HepG2 (cell line): ENCODE measurements around the gene MCMBP. TPM values are rescaled to one million over a fixed set of nuclear protein-coding genes. Genes with fewer than 3 reads are reported as not detected.
A peak's percentile ranks its signal among the peaks of the same experiment; 100 is the strongest.

Experiments used
- ATAC-seq: fragments of 200-7000 bp; cut with Tn5 transposase; 3 replicates; pipeline ENCODE4 v1.9.1; 2020; ENCODE audit warnings: mild to moderate bottlenecking, moderate library complexity
- BruUV-seq: library from RNA; stranded (reverse); fragments of 400-500 nt; replicated peaks from 2 replicates; lab custom pipeline; 2021; lab: Mats Ljungman, UMichigan
- CTCF ChIA-PET: fragments of 300-600 bp; formaldehyde crosslinking; extraction: SDS; loops from one replicate; lab custom pipeline; 2021; ENCODE audit warnings: low total read pairs, inconsistent platforms, low intra/inter-chr PET ratio; lab: Yijun Ruan, JAX
- POLR2A ChIA-PET: fragments of 350-600 bp; sonication (Branson Sonifier 250); formaldehyde crosslinking; loops from one replicate; lab custom pipeline; 2020; ENCODE audit warnings: antibody characterized with exemption, inconsistent platforms; lab: Yijun Ruan, JAX
- DNase-seq: peaks from one replicate; pipeline ENCODE4 v3.0.0-alpha.2; 2015; ENCODE audit warnings: low spot score
- FAIRE-seq: peaks from 3 replicates; lab custom pipeline; 2011; peaks lifted over from hg19 to GRCh38; lab: Jason Lieb, UNC
- H2AFZ ChIP-seq: one replicate; pipeline ENCODE4 v1.6.1; 2011; ENCODE audit warnings: low read length, inconsistent platforms
- H3K27ac ChIP-seq: fragments of 300-600 bp; 3 replicates; pipeline ENCODE4 v1.8.0; 2011; ENCODE audit warnings: mixed run types, mild to moderate bottlenecking, mixed read lengths, low read length, inconsistent platforms; ENCODE audit not compliant: insufficient read depth; ENCODE audit errors: extremely low read length
- H3K27me3 ChIP-seq, 2 experiments: fragments of 200-600 bp in 1 of 2; 2 replicates in 1 of 2; 3 replicates in 1 of 2; pipeline versions ENCODE4 v1.6.0 to v1.8.0; 2011; ENCODE audit warnings: low read length in 2 of 2, mild to moderate bottlenecking in 2 of 2, moderate library complexity in 2 of 2, inconsistent platforms in 1 of 2; ENCODE audit not compliant: insufficient read depth in 2 of 2, control insufficient read depth in 1 of 2
- H3K36me3 ChIP-seq, 2 experiments: fragments of 200-600 bp in 1 of 2; replicated peaks in 1 of 2; 2 replicates in 1 of 2; 3 replicates in 1 of 2; pipeline versions ENCODE4 v1.5.1 to v1.8.0; 2011; ENCODE audit warnings: low read length in 2 of 2, inconsistent platforms in 1 of 2; ENCODE audit not compliant: insufficient read depth in 2 of 2, control insufficient read depth in 1 of 2
- H3K4me1 ChIP-seq: 2 replicates; pipeline ENCODE4 v1.5.1; 2012; ENCODE audit warnings: low read length, inconsistent platforms; ENCODE audit not compliant: insufficient read depth
- H3K4me2 ChIP-seq: 2 replicates; pipeline ENCODE4 v1.6.0; 2011; ENCODE audit warnings: low read depth, low read length, inconsistent platforms
- H3K4me3 ChIP-seq, 3 experiments: fragments of 200-600 bp in 1 of 3; sonication (generic), shearing (Covaris generic) in 1 of 3; replicated peaks in 1 of 3; 2 replicates each; pipeline ENCODE4 v1.5.1; 2011 to 2016; ENCODE audit warnings: low read length in 3 of 3, inconsistent platforms in 2 of 3, low read depth in 2 of 3, mild to moderate bottlenecking in 2 of 3, control low read depth in 1 of 3, mixed read lengths in 1 of 3; ENCODE audit not compliant: insufficient read depth in 1 of 3
- H3K79me2 ChIP-seq: one replicate; pipeline ENCODE4 v1.6.1; 2011; ENCODE audit warnings: low read length, inconsistent platforms; ENCODE audit not compliant: insufficient read depth
- H3K9ac ChIP-seq: 2 replicates; pipeline ENCODE4 v1.6.0; 2011; ENCODE audit warnings: mild to moderate bottlenecking, low read depth, low read length, inconsistent platforms; ENCODE audit not compliant: insufficient read depth
- H3K9me3 ChIP-seq: 2 replicates; pipeline ENCODE4 v1.5.1; 2012; ENCODE audit warnings: mild to moderate bottlenecking, low read length
- H4K20me1 ChIP-seq: 2 replicates; pipeline ENCODE4 v1.6.0; 2011; ENCODE audit warnings: inconsistent platforms, mild to moderate bottlenecking, low read length, moderate library complexity; ENCODE audit not compliant: insufficient read depth
- AHR ChIP-seq: IDR thresholded peaks from 2 replicates; pipeline ENCODE4 v1.6.1; 2018; ENCODE audit warnings: missing genetic modification reagents, missing compliant biosample characterization
- ATF6 ChIP-seq: sonication (generic); formaldehyde crosslinking; conservative IDR thresholded peaks from 2 replicates; pipeline ENCODE4 v1.4.0; 2020; ENCODE audit warnings: missing genetic modification reagents
- ATF7-NPFF ChIP-seq: sonication (generic); formaldehyde crosslinking; IDR thresholded peaks from 2 replicates; pipeline ENCODE4 v1.8.1; 2023; ENCODE audit warnings: mild to moderate bottlenecking, low read depth, missing genetic modification reagents, moderate library complexity
- ELF4 ChIP-seq: sonication (generic); formaldehyde crosslinking; IDR thresholded peaks from 2 replicates; pipeline ENCODE4 v1.5.0; 2020; ENCODE audit warnings: missing genetic modification reagents, mild to moderate bottlenecking, moderate library complexity, borderline replicate concordance
- FOXA1 ChIP-seq, 2 experiments: fragments of 450-650 bp in 1 of 2; sonication (generic) in 1 of 2; formaldehyde crosslinking in 1 of 2; IDR thresholded peaks; 2 replicates each; pipeline versions ENCODE4 v1.4.0 to v1.6.1; 2016 to 2020; ENCODE audit warnings: missing genetic modification reagents in 1 of 2
- FOXC1 ChIP-seq: sonication (generic); formaldehyde crosslinking; IDR thresholded peaks from 2 replicates; pipeline ENCODE4 v1.8.0; 2022; ENCODE audit warnings: mild to moderate bottlenecking, missing genetic modification reagents, borderline replicate concordance
- KLF12 ChIP-seq: sonication (generic); formaldehyde crosslinking; IDR thresholded peaks from 2 replicates; pipeline ENCODE4 v1.4.0; 2020; ENCODE audit warnings: missing genetic modification reagents, borderline replicate concordance
- NFE2L2 ChIP-seq: fragments of 150-350 bp; IDR thresholded peaks from 2 replicates; pipeline ENCODE4 v1.6.1; 2014; ENCODE audit warnings: low read length
- RFX3 ChIP-seq: IDR thresholded peaks from 2 replicates; pipeline ENCODE4 v1.6.1; 2016; ENCODE audit warnings: missing biosample characterization, missing genetic modification reagents
- SMAD9 ChIP-seq: sonication (generic); formaldehyde crosslinking; IDR thresholded peaks from 2 replicates; pipeline ENCODE4 v1.5.1; 2020; ENCODE audit warnings: mild to moderate bottlenecking, missing genetic modification reagents
- STAG1 ChIP-seq: sonication (generic); formaldehyde crosslinking; IDR thresholded peaks from 2 replicates; pipeline ENCODE4 v1.4.0; 2020; ENCODE audit warnings: missing genetic modification reagents
- THAP11 ChIP-seq: IDR thresholded peaks from 2 replicates; pipeline ENCODE4 v1.6.1; 2016; ENCODE audit warnings: missing biosample characterization, missing genetic modification reagents
- XRCC5 ChIP-seq: fragments of 200-400 bp; formaldehyde crosslinking; optimal IDR thresholded peaks from 2 replicates; pipeline ENCODE3; 2017; ENCODE audit warnings: mild to moderate bottlenecking, low read length
- ZBTB2 ChIP-seq: sonication (generic); formaldehyde crosslinking; IDR thresholded peaks from 2 replicates; pipeline ENCODE4 v1.8.0; 2022; ENCODE audit warnings: low read depth, missing genetic modification reagents
- ZNF274 ChIP-seq: sonication (generic); formaldehyde crosslinking; IDR thresholded peaks from 2 replicates; pipeline ENCODE4 v1.5.1; 2020; ENCODE audit warnings: mild to moderate bottlenecking, missing genetic modification reagents
- ZNF550 ChIP-seq: sonication (generic); formaldehyde crosslinking; IDR thresholded peaks from 2 replicates; pipeline ENCODE4 v1.4.0; 2020; ENCODE audit warnings: mild to moderate bottlenecking, missing genetic modification reagents, borderline replicate concordance
- ZNF703 ChIP-seq: sonication (generic); formaldehyde crosslinking; IDR thresholded peaks from 2 replicates; pipeline ENCODE4 v1.5.1; 2020; ENCODE audit warnings: missing genetic modification reagents, mild to moderate bottlenecking, moderate library complexity, borderline replicate concordance
- ZNF839 ChIP-seq: sonication (generic); formaldehyde crosslinking; IDR thresholded peaks from 2 replicates; pipeline ENCODE4 v1.4.0; 2020; ENCODE audit warnings: missing genetic modification reagents, mild to moderate bottlenecking, borderline replicate concordance
- WGBS: methylation state at CpG from one replicate; pipeline ENCODE4 v1.1.6; 2017; ENCODE audit warnings: low lambda C conversion rate; 5-methylcytosine and 5-hydroxymethylcytosine counted together
- in situ Hi-C: cut with HindIII; loops from 2 replicates; pipeline ENCODE4 v1.10.0; 2017; ENCODE audit warnings: low pct_unique_long_range_greater_than_20kb; ENCODE audit not compliant: extremely low pct_ligation_motif_present
- intact Hi-C: fragments of 100-400 bp; cut with micrococcal nuclease; formaldehyde crosslinking; loops from one replicate; pipeline ENCODE4 v1.10.0; 2022; ENCODE audit not compliant: unreplicated experiment
- polyA plus RNA-seq, 8 experiments: library from polyadenylated mRNA; depleted of rRNA in 3 of 8; stranded (reverse) in 7 of 8; unstranded in 1 of 8; fragments of >200 nt; fragmentation: Illumina TruSeq in 4 of 8; extraction: Trizol in 4 of 8; gene quantifications; 2 replicates each; pipeline versions ENCODE4 v1.2.1 to v1.2.3, GENCODE V29; 2011 to 2016; ENCODE audit warnings: low read depth in 4 of 8, missing spikeins in 1 of 8, mixed read lengths in 1 of 8; ENCODE audit not compliant: insufficient read depth in 1 of 8
- total RNA-seq, 5 experiments: library from RNA; depleted of rRNA; stranded (reverse); fragments of >200 nt; fragmentation: Illumina TruSeq; extraction: Trizol; gene quantifications; 2 replicates each; pipeline ENCODE4 v1.2.3, GENCODE V29; 2016; ENCODE audit warnings: low read depth in 1 of 5

MCMBP gene
- total and polyA plus RNA-seq, 2 of the 13 experiments (the other 11 are each of a cell fraction or from before 2014, with no cell fraction given), result 35.7 to 62.4 TPM

- TF ChIP-seq ZNF274 (CRISPR knock-in tag), result no peak
- no peak for TF ChIP-seq FOXA1 (IDR thresholded peaks at IDR 0.05)
- no peak for TF ChIP-seq FOXA1 (CRISPR knock-in tag; IDR thresholded peaks at IDR 0.05)
- TF ChIP-seq ATF6 (CRISPR knock-in tag), result no peak
- no peak for TF ChIP-seq ZNF839 (CRISPR knock-in tag)
- TF ChIP-seq, all 625 proteins: peak for 0
These were observed 5.9 kb upstream of the MCMBP start (continued) for GRCh38 chr10:119878524-119878923.

- 1% methylated on average over 53 of the region's 75 CpGs for WGBS
- Histone ChIP-seq H3K9ac (peak overlapping the region; percentile 92), H3K9me3 (no peaks in the 10 kb centered on the region), H3K4me1 (peaks cover 36% of the 10 kb centered on the region), H4K20me1 (peaks cover 9% of the 10 kb centered on the region; the same call in 1 of the 2 replicates), H3K4me3 (peak overlapping the region; percentile 79 to 98 (median 85)), H3K27ac (peak overlapping the region; percentile 88), H3K79me2 (peaks cover 44% of the 10 kb centered on the region), H3K36me3 (no peaks in the 10 kb centered on the region), H2AFZ (peak overlapping the region; percentile 81), H3K4me2 (peak overlapping the region; percentile 89), H3K27me3 (no peaks in the 10 kb centered on the region; a peak in 1 of 5 replicates)
- in situ Hi-C loops (no loop called here), intact Hi-C loops (loop anchor here (2.0 to 5.0 kb wide), 2 partner anchors 20 to 556 kb away; partner anchors contain the start of gene SEC23IP)
- ChIA-PET CTCF (no interaction called here), POLR2A (interaction anchor here (1.1 to 4.0 kb wide), 9 partner anchors 10 to 230 kb away, joined by 3 to 79 read pairs (median 9); partner anchors contain the start of genes BAG3, INPP5F and SEC23IP)
- TSS peak; percentile 85 for BruUV-seq
- FAIRE-seq (no peak), DNase-seq (peak; percentile 68), ATAC-seq (peak; percentile 92)
- TF ChIP-seq RFX3 (CRISPR knock-in tag) (no peak), NFE2L2 (no peak), ZNF703 (0 out of 2 replicates have a peak, but pooled peaks have one; percentile 38), XRCC5 (peak; percentile 55), ZBTB2 (CRISPR knock-in tag) (no peak), THAP11 (CRISPR knock-in tag) (peak; percentile 81), STAG1 (CRISPR knock-in tag) (no peak), SMAD9 (0 out of 2 replicates have a peak, but pooled peaks have one; percentile 26), FOXC1 (CRISPR knock-in tag) (no peak), KLF12 (CRISPR knock-in tag) (peak; percentile 43; the same call in 1 of the 2 replicates), ELF4 (peak; percentile 60; the same call in 1 of the 2 replicates), ZNF550 (no peak), ATF7-NPFF (peak; percentile 6), AHR (CRISPR knock-in tag) (no peak)
These were observed 428 bp upstream of the MCMBP start for GRCh38 chr10:119872860-119873681.
